Measurements from ENCODE around the gene PRAC1.
"Not testable (repeated sequence)": the region's sequence is repeated elsewhere in the genome, so short reads cannot be mapped to it uniquely, and the experiment has no call there.

Gene PRAC1

DNA sequence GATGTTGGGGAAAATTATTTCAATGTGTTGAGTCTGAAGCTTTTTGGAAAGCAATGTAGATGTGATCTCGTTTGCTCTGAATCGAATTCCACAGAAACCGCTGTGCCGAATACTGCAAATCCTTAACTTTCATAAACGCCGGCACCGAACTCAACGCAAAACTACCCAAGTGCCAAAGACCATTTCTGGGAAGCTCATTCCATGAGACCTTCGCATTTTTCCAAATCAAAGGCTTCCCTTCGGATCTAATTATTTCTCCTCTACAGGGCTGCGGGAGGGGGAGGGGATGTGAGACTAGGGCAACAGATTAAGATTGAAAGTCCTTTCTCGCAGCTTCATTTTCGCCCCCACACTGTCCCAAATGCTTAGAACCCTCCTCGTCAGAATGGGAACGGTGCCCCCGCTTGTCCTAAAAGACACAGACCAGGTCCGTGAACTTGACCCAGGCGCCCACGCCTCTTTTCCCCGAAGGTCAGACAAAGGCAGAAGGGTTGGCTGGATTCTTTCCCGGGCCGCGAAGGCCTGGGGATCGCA lies 4.0 kb downstream of the PRAC1 start:
- no peak overlapping the region for H4K91ac ChIP-seq (ENCODE audit: low read depth, low read length)
- no peak overlapping the region for H2BK5ac ChIP-seq (ENCODE audit: low read depth, low read length, poor library complexity)
- no peak overlapping the region for H3K18ac ChIP-seq (ENCODE audit: low read length)
- H3K36me3 ChIP-seq (ENCODE audit: control insufficient read depth in 1 of 2, insufficient read depth in 2 of 2, low read length in 2 of 2): no peaks in the 10 kb centered on the region
- H3K4me3 ChIP-seq (ENCODE audit: low read depth, low read length): no peak overlapping the region
- no CpG with 5 or more reads among the region's 24 CpGs for WGBS (ENCODE audit: extremely low coverage, insufficient coverage, insufficient read length)
- peaks cover 5 to 11% of the 10 kb centered on the region in 2 experiments for H3K4me1 ChIP-seq (ENCODE audit: control insufficient read depth in 1 of 2, insufficient read depth in 2 of 2, low read length in 2 of 2)
- no peak overlapping the region for H3K4ac ChIP-seq (ENCODE audit: low read depth, low read length)
- no peak overlapping the region for H2BK120ac ChIP-seq (ENCODE audit: insufficient read depth, low read length, poor library complexity)
- H3K79me2 ChIP-seq (ENCODE audit: control insufficient read depth, insufficient read depth, low read length, poor library complexity): no peaks in the 10 kb centered on the region
- H3K27me3 ChIP-seq (ENCODE audit: insufficient read depth, low read length): peaks cover 52% of the 10 kb centered on the region
- no peaks in the 10 kb centered on the region for H3K79me1 ChIP-seq (ENCODE audit: low read length)
- no peak overlapping the region for H2BK12ac ChIP-seq (ENCODE audit: low read length)
- H3K9me3 ChIP-seq (ENCODE audit: insufficient read depth, low read depth, low read length): peaks cover 2% of the 10 kb centered on the region
- no peak overlapping the region for H2AK5ac ChIP-seq (ENCODE audit: low read length)
- peak overlapping the region; percentile 23 for H3K23ac ChIP-seq (ENCODE audit: low read length)
- H3K14ac ChIP-seq (ENCODE audit: low read length): no peak overlapping the region
- H4K8ac ChIP-seq (ENCODE audit: low read depth, low read length): no peak overlapping the region
- H4K12ac ChIP-seq (ENCODE audit: low read depth, low read length): no peak overlapping the region
- no peak overlapping the region for H3K9ac ChIP-seq (ENCODE audit: low read length)
- no peak overlapping the region for H2AFZ ChIP-seq (ENCODE audit: insufficient read depth, low read length, poor library complexity)
- no peak for DNase-seq
- peak overlapping the region; percentile 42 for H3K4me2 ChIP-seq (ENCODE audit: low read length)
- no peak overlapping the region for H3K27ac ChIP-seq (ENCODE audit: low read depth, low read length)

- H3K4ac ChIP-seq (ENCODE audit: low read depth, low read length): no peak overlapping the region
- H3K79me1 ChIP-seq (ENCODE audit: low read length): no peaks in the 10 kb centered on the region
- H2AFZ ChIP-seq (ENCODE audit: insufficient read depth, low read length, poor library complexity): no peak overlapping the region
- no peak overlapping the region for H3K27ac ChIP-seq (ENCODE audit: low read depth, low read length)
- H4K12ac ChIP-seq (ENCODE audit: low read depth, low read length): no peak overlapping the region
- H3K79me2 ChIP-seq (ENCODE audit: control insufficient read depth, insufficient read depth, low read length, poor library complexity): no peaks in the 10 kb centered on the region
- no peak overlapping the region for H4K91ac ChIP-seq (ENCODE audit: low read depth, low read length)
- H2BK120ac ChIP-seq (ENCODE audit: insufficient read depth, low read length, poor library complexity): no peak overlapping the region
- H3K9ac ChIP-seq (ENCODE audit: low read length): no peak overlapping the region
- peaks cover 3 to 11% of the 10 kb centered on the region in 2 experiments for H3K4me1 ChIP-seq (ENCODE audit: control insufficient read depth in 1 of 2, insufficient read depth in 2 of 2, low read length in 2 of 2)
- WGBS (ENCODE audit: extremely low coverage, insufficient coverage, insufficient read length): no CpG with 5 or more reads among the region's 10 CpGs
- H3K4me2 ChIP-seq (ENCODE audit: low read length): no peak overlapping the region
- no peak overlapping the region for H2BK5ac ChIP-seq (ENCODE audit: low read depth, low read length, poor library complexity)
- no peak overlapping the region for H3K23ac ChIP-seq (ENCODE audit: low read length)
- peaks cover 2% of the 10 kb centered on the region for H3K9me3 ChIP-seq (ENCODE audit: insufficient read depth, low read depth, low read length)
- H3K18ac ChIP-seq (ENCODE audit: low read length): no peak overlapping the region
- DNase-seq: no peak
- H3K14ac ChIP-seq (ENCODE audit: low read length): no peak overlapping the region
- no peak overlapping the region for H2BK12ac ChIP-seq (ENCODE audit: low read length)
- H4K8ac ChIP-seq (ENCODE audit: low read depth, low read length): no peak overlapping the region
- H3K4me3 ChIP-seq (ENCODE audit: low read depth, low read length): no peak overlapping the region
- no peaks in the 10 kb centered on the region for H3K36me3 ChIP-seq (ENCODE audit: control insufficient read depth in 1 of 2, insufficient read depth in 2 of 2, low read length in 2 of 2)
- H2AK5ac ChIP-seq (ENCODE audit: low read length): no peak overlapping the region
- H3K27me3 ChIP-seq (ENCODE audit: insufficient read depth, low read length): peaks cover 45% of the 10 kb centered on the region
Observed at GRCh38 chr17:48717367-48718226, 4.7 kb downstream of the PRAC1 start.

DNA sequence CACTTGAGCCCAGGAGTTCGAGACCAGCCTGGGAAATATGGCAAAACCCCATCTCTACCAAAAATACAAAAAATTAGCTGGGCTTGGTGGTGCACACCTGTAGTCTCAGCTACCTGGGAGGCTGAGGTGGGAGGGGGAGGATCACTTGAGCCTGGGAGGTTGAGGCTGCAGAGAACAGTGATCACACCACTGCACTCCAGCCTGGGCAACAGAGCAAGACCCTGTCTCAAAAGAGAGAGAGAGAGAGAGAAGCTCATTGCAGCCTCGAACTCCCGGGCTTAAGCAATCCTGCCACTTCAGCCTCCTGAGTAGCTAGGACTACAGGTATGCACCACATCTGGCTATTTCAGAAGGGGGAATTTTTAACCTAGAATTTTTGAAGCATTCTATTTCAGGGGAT lies 5.8 kb downstream of the PRAC1 start:
- H3K36me3 ChIP-seq (ENCODE audit: control insufficient read depth in 1 of 2, insufficient read depth in 2 of 2, low read length in 2 of 2); H4K8ac ChIP-seq (ENCODE audit: low read depth, low read length); H4K12ac ChIP-seq (ENCODE audit: low read depth, low read length); H2BK12ac ChIP-seq (ENCODE audit: low read length); H3K79me1 ChIP-seq (ENCODE audit: low read length); H4K91ac ChIP-seq (ENCODE audit: low read depth, low read length); H3K79me2 ChIP-seq (ENCODE audit: control insufficient read depth, insufficient read depth, low read length, poor library complexity); H3K23ac ChIP-seq (ENCODE audit: low read length); H3K27ac ChIP-seq (ENCODE audit: low read depth, low read length); H3K9ac ChIP-seq (ENCODE audit: low read length); H2BK120ac ChIP-seq (ENCODE audit: insufficient read depth, low read length, poor library complexity); H2AK5ac ChIP-seq (ENCODE audit: low read length); H2AFZ ChIP-seq (ENCODE audit: insufficient read depth, low read length, poor library complexity); H3K4me2 ChIP-seq (ENCODE audit: low read length); H3K4ac ChIP-seq (ENCODE audit: low read depth, low read length); H3K4me3 ChIP-seq (ENCODE audit: low read depth, low read length); H3K18ac ChIP-seq (ENCODE audit: low read length); H2BK5ac ChIP-seq (ENCODE audit: low read depth, low read length, poor library complexity); H3K14ac ChIP-seq (ENCODE audit: low read length); DNase-seq; H3K9me3 ChIP-seq (ENCODE audit: insufficient read depth, low read depth, low read length): not testable (repeated sequence)
- WGBS (ENCODE audit: extremely low coverage, insufficient coverage, insufficient read length): no CpG with 5 or more reads among the region's 3 CpGs
- Histone ChIP-seq H3K27me3 (ENCODE audit: insufficient read depth, low read length) (peaks cover 34% of the 10 kb centered on the region), H3K4me1 (ENCODE audit: control insufficient read depth in 1 of 2, insufficient read depth in 2 of 2, low read length in 2 of 2) (peaks cover 3 to 11% of the 10 kb centered on the region in 2 experiments)

GRCh38 chr17:48715496-48716399 lies 6.6 kb downstream of the PRAC1 start:
- Histone ChIP-seq H3K14ac (ENCODE audit: low read length) (no peak overlapping the region), H2AFZ (ENCODE audit: insufficient read depth, low read length, poor library complexity) (no peak overlapping the region), H3K4ac (ENCODE audit: low read depth, low read length) (no peak overlapping the region), H3K9me3 (ENCODE audit: insufficient read depth, low read depth, low read length) (no peaks in the 10 kb centered on the region), H2AK5ac (ENCODE audit: low read length) (no peak overlapping the region), H3K4me2 (ENCODE audit: low read length) (no peak overlapping the region), H4K91ac (ENCODE audit: low read depth, low read length) (no peak overlapping the region), H2BK12ac (ENCODE audit: low read length) (no peak overlapping the region), H3K4me1 (ENCODE audit: control insufficient read depth in 1 of 2, insufficient read depth in 2 of 2, low read length in 2 of 2) (peaks cover 3 to 11% of the 10 kb centered on the region in 2 experiments), H3K27me3 (ENCODE audit: insufficient read depth, low read length) (peaks cover 27% of the 10 kb centered on the region), H3K36me3 (ENCODE audit: control insufficient read depth in 1 of 2, insufficient read depth in 2 of 2, low read length in 2 of 2) (no peaks in the 10 kb centered on the region), H3K27ac (ENCODE audit: low read depth, low read length) (no peak overlapping the region), H3K79me1 (ENCODE audit: low read length) (no peaks in the 10 kb centered on the region), H4K12ac (ENCODE audit: low read depth, low read length) (no peak overlapping the region), H3K79me2 (ENCODE audit: control insufficient read depth, insufficient read depth, low read length, poor library complexity) (no peaks in the 10 kb centered on the region), H3K23ac (ENCODE audit: low read length) (no peak overlapping the region), H4K8ac (ENCODE audit: low read depth, low read length) (no peak overlapping the region), H3K9ac (ENCODE audit: low read length) (no peak overlapping the region), H3K4me3 (ENCODE audit: low read depth, low read length) (no peak overlapping the region), H3K18ac (ENCODE audit: low read length) (no peak overlapping the region), H2BK5ac (ENCODE audit: low read depth, low read length, poor library complexity) (no peak overlapping the region), H2BK120ac (ENCODE audit: insufficient read depth, low read length, poor library complexity) (no peak overlapping the region)
- no peak for DNase-seq
- no CpG with 5 or more reads among the region's 5 CpGs for WGBS (ENCODE audit: extremely low coverage, insufficient coverage, insufficient read length)

Data from trophoblast cell (in vitro differentiated cells and primary cell).